H1 (cell line): ENCODE measurements around the gene SHH. TPM values are rescaled to one million over a fixed set of nuclear protein-coding genes. Genes with fewer than 3 reads are reported as not detected.

ENCODE experiments used
- CTCF ChIA-PET: fragments of 300-600 bp; sonication (Branson Sonifier 250); formaldehyde crosslinking; loops from one replicate; lab custom pipeline; 2021; ENCODE audit not compliant: partially characterized antibody; lab: Charles Lee
- POLR2A ChIA-PET: fragments of 300-600 bp; sonication (Branson Sonifier 250); formaldehyde crosslinking; loops from one replicate; lab custom pipeline; 2021; ENCODE audit warnings: inconsistent platforms; ENCODE audit not compliant: partially characterized antibody; lab: Charles Lee
- DNase-seq, 2 experiments: peaks; one replicate each; pipeline versions ENCODE4 v3.0.0 to v3.0.0-alpha.2; 2010 to 2022; ENCODE audit warnings: low spot score in 2 of 2, low read depth in 1 of 2, mixed read lengths in 1 of 2
- FAIRE-seq: peaks from 2 replicates; lab custom pipeline; 2011; peaks lifted over from hg19 to GRCh38; lab: Jason Lieb, UNC
- H2AFZ ChIP-seq: 2 replicates; pipeline ENCODE4 v1.8.1; 2012; ENCODE audit warnings: low read length, inconsistent platforms
- H2AK5ac ChIP-seq: 2 replicates; pipeline ENCODE4 v1.6.1; 2013; ENCODE audit warnings: low read depth, low read length
- H2BK120ac ChIP-seq: replicated peaks from 2 replicates; pipeline ENCODE3; 2013; ENCODE audit warnings: low read depth, low read length, inconsistent platforms
- H2BK12ac ChIP-seq: 2 replicates; pipeline ENCODE4 v1.6.1; 2013; ENCODE audit warnings: low read depth, low read length
- H2BK15ac ChIP-seq: 2 replicates; pipeline ENCODE4 v1.6.1; 2013; ENCODE audit warnings: low read length
- H2BK20ac ChIP-seq: 2 replicates; pipeline ENCODE4 v1.6.1; 2013; ENCODE audit warnings: low read length
- H2BK5ac ChIP-seq: 2 replicates; pipeline ENCODE4 v1.6.1; 2013; ENCODE audit warnings: low read depth, low read length
- H3K14ac ChIP-seq: 2 replicates; pipeline ENCODE4 v1.6.1; 2013; ENCODE audit warnings: inconsistent platforms; ENCODE audit not compliant: insufficient read length
- H3K18ac ChIP-seq: 2 replicates; pipeline ENCODE4 v1.6.1; 2013; ENCODE audit warnings: low read length; ENCODE audit errors: extremely low read depth
- H3K23ac ChIP-seq: 2 replicates; pipeline ENCODE4 v1.6.1; 2013; ENCODE audit warnings: inconsistent platforms; ENCODE audit not compliant: insufficient read length
- H3K23me2 ChIP-seq: 2 replicates; pipeline ENCODE4 v1.6.1; 2013; ENCODE audit warnings: low read depth, low read length
- H3K27ac ChIP-seq: 2 replicates; pipeline ENCODE4 v1.6.1; 2011; ENCODE audit warnings: low read depth, low read length, inconsistent platforms
- H3K27me3 ChIP-seq, 4 experiments: replicated peaks in 1 of 4; 1 replicate in 1 of 4; 2 replicates in 3 of 4; pipeline versions ENCODE4 v1.6.1 to v1.8.1; 2011 to 2013; ENCODE audit warnings: low read length in 3 of 4, mild to moderate bottlenecking in 3 of 4, inconsistent platforms in 2 of 4, mixed read lengths in 2 of 4, moderate library complexity in 1 of 4; ENCODE audit not compliant: control insufficient read depth in 3 of 4, insufficient read depth in 3 of 4; ENCODE audit errors: extremely low read depth in 1 of 4
- H3K36me3 ChIP-seq, 4 experiments: 2 replicates each; pipeline versions ENCODE4 v1.6.1 to v1.8.1; 2011 to 2013; ENCODE audit warnings: mild to moderate bottlenecking in 4 of 4, low read length in 3 of 4, moderate library complexity in 2 of 4, control low read depth in 1 of 4, inconsistent platforms in 1 of 4; ENCODE audit not compliant: insufficient read depth in 4 of 4, control insufficient read depth in 2 of 4
- H3K4ac ChIP-seq: replicated peaks from 2 replicates; pipeline ENCODE3; 2013; ENCODE audit warnings: low read length, low read depth, mixed read lengths, inconsistent platforms; ENCODE audit not compliant: insufficient read length
- H3K4me1 ChIP-seq, 4 experiments: replicated peaks in 1 of 4; 1 replicate in 1 of 4; 2 replicates in 3 of 4; pipeline versions ENCODE4 v1.6.1 to v1.8.1; 2011 to 2013; ENCODE audit warnings: low read length in 3 of 4, inconsistent platforms in 2 of 4, mixed read lengths in 1 of 4; ENCODE audit not compliant: insufficient read depth in 4 of 4, control insufficient read depth in 3 of 4
- H3K4me2 ChIP-seq, 2 experiments: 2 replicates each; pipeline versions ENCODE4 v1.6.1 to v1.8.1; 2011 to 2013; ENCODE audit warnings: low read depth in 2 of 2, low read length in 2 of 2, control low read depth in 1 of 2, inconsistent platforms in 1 of 2, mild to moderate bottlenecking in 1 of 2; ENCODE audit not compliant: insufficient read depth in 1 of 2
- H3K4me3 ChIP-seq, 4 experiments: fragments of 200-600, 300-600 bp in 1 of 4; sonication (generic), shearing (Covaris generic), sonication (Bioruptor Twin) in 1 of 4; 2 replicates each; pipeline versions ENCODE4 v1.5.1 to v1.8.1; 2011 to 2016; ENCODE audit warnings: low read length in 4 of 4, low read depth in 3 of 4, control low read depth in 2 of 4, inconsistent platforms in 2 of 4, mild to moderate bottlenecking in 2 of 4, mixed read lengths in 1 of 4, moderate library complexity in 1 of 4; ENCODE audit not compliant: insufficient read depth in 2 of 4; ENCODE audit errors: extremely low read depth in 1 of 4
- H3K56ac ChIP-seq: replicated peaks from 2 replicates; pipeline ENCODE3; 2013; ENCODE audit warnings: low read depth, mild to moderate bottlenecking, mixed read lengths, low read length, inconsistent platforms; ENCODE audit not compliant: insufficient read length
- H3K79me1 ChIP-seq: 2 replicates; pipeline ENCODE4 v1.6.1; 2013; ENCODE audit warnings: low read depth, low read length, control low read depth
- H3K79me2 ChIP-seq, 2 experiments: 2 replicates each; pipeline versions ENCODE4 v1.6.1 to v1.8.1; 2012 to 2013; ENCODE audit warnings: low read length in 2 of 2, mild to moderate bottlenecking in 2 of 2, inconsistent platforms in 1 of 2; ENCODE audit not compliant: insufficient read depth in 2 of 2, control insufficient read depth in 1 of 2
- H3K9ac ChIP-seq, 4 experiments: replicated peaks in 1 of 4; 1 replicate in 1 of 4; 2 replicates in 3 of 4; pipeline versions ENCODE4 v1.6.1 to v1.8.1; 2011 to 2013; ENCODE audit warnings: low read depth in 3 of 4, low read length in 3 of 4, control low read depth in 2 of 4, mild to moderate bottlenecking in 2 of 4, moderate library complexity in 2 of 4, inconsistent platforms in 1 of 4; ENCODE audit errors: extremely low read depth in 1 of 4
- H3K9me3 ChIP-seq, 2 experiments: 2 replicates each; pipeline versions ENCODE4 v1.6.1 to v1.8.1; 2012 to 2013; ENCODE audit warnings: mild to moderate bottlenecking in 2 of 2, moderate library complexity in 2 of 2, control low read depth in 1 of 2, inconsistent platforms in 1 of 2, low read depth in 1 of 2, low read length in 1 of 2, mixed read lengths in 1 of 2; ENCODE audit not compliant: insufficient read depth in 2 of 2
- H4K20me1 ChIP-seq, 2 experiments: replicated peaks in 1 of 2; 2 replicates each; pipeline versions ENCODE3 to v1.8.1; 2011 to 2013; ENCODE audit warnings: inconsistent platforms in 2 of 2, low read length in 2 of 2, mild to moderate bottlenecking in 1 of 2; ENCODE audit not compliant: insufficient read depth in 2 of 2, control insufficient read depth in 1 of 2
- H4K5ac ChIP-seq: 2 replicates; pipeline ENCODE4 v1.6.1; 2013; ENCODE audit warnings: low read length, low read depth, mixed read lengths, inconsistent platforms; ENCODE audit not compliant: insufficient read length
- H4K8ac ChIP-seq: 2 replicates; pipeline ENCODE4 v1.8.0; 2013; ENCODE audit warnings: mild to moderate bottlenecking, moderate library complexity, low read length, inconsistent platforms; ENCODE audit not compliant: insufficient read depth; ENCODE audit errors: extremely low read depth
- H4K91ac ChIP-seq: replicated peaks from 2 replicates; pipeline ENCODE3; 2013; ENCODE audit warnings: low read length, mixed read lengths, inconsistent platforms; ENCODE audit not compliant: insufficient read length
- ATF3 ChIP-seq: IDR thresholded peaks from 2 replicates; pipeline ENCODE4 v1.6.1; 2011; ENCODE audit warnings: low read depth, mild to moderate bottlenecking, low read length; ENCODE audit not compliant: insufficient read depth
- BACH1 ChIP-seq: IDR thresholded peaks from 2 replicates; pipeline ENCODE4 v1.6.1; 2012; ENCODE audit warnings: low read length, improper control_type of control experiment
- BRCA1 ChIP-seq: IDR thresholded peaks from 2 replicates; pipeline ENCODE4 v1.6.1; 2012; ENCODE audit warnings: low read depth, low read length, improper control_type of control experiment
- CREB1 ChIP-seq: IDR thresholded peaks from 2 replicates; pipeline ENCODE4 v1.6.1; 2012; ENCODE audit warnings: inconsistent platforms
- EGR1 ChIP-seq: IDR thresholded peaks from 2 replicates; pipeline ENCODE4 v1.6.1; 2011; ENCODE audit warnings: low read depth, low read length, borderline replicate concordance
- KDM1A ChIP-seq: fragments of 200-600, 300-600 bp; sonication (generic); IDR thresholded peaks from 2 replicates; pipeline ENCODE4 v1.7.1; 2016; ENCODE audit warnings: mild to moderate bottlenecking, low read length, borderline replicate concordance
- MAX ChIP-seq: IDR thresholded peaks from 2 replicates; pipeline ENCODE4 v1.6.1; 2012; ENCODE audit warnings: inconsistent platforms
- PHF8 ChIP-seq: fragments of 200-600 bp; sonication (generic); conservative IDR thresholded peaks from 2 replicates; pipeline ENCODE4 v1.7.1; 2012; ENCODE audit warnings: low read depth, mild to moderate bottlenecking, inconsistent platforms, low read length, moderate library complexity
- RAD21 ChIP-seq, 2 experiments: IDR thresholded peaks in 1 of 2; conservative IDR thresholded peaks in 1 of 2; 2 replicates each; pipeline ENCODE4 v1.6.1; 2011; ENCODE audit warnings: low read depth in 2 of 2, low read length in 2 of 2, improper control_type of control experiment in 1 of 2, inconsistent platforms in 1 of 2, mild to moderate bottlenecking in 1 of 2, moderate library complexity in 1 of 2
- RBBP5 ChIP-seq: IDR thresholded peaks from 2 replicates; pipeline ENCODE4 v1.7.1; 2012; ENCODE audit warnings: low read depth, mild to moderate bottlenecking, inconsistent platforms, low read length, moderate library complexity, borderline replicate concordance
- SIX5 ChIP-seq: IDR thresholded peaks from 2 replicates; pipeline ENCODE4 v1.6.1; 2011; ENCODE audit warnings: mild to moderate bottlenecking, low read depth, low read length
- SP4 ChIP-seq: IDR thresholded peaks from 2 replicates; pipeline ENCODE4 v1.6.1; 2012; ENCODE audit warnings: low read length, inconsistent platforms
- TEAD4 ChIP-seq: IDR thresholded peaks from 2 replicates; pipeline ENCODE4 v1.6.1; 2012; ENCODE audit warnings: low read depth, low read length, inconsistent platforms, mixed read lengths
- WGBS, 2 experiments: shearing (Covaris generic) in 1 of 2; methylation state at CpG; one replicate each; pipeline versions ENCODE4 v1.1.6 to v1.1.7; 2013 to 2015; ENCODE audit warnings: low lambda C conversion rate in 2 of 2, mixed read lengths in 2 of 2, inconsistent platforms in 1 of 2, low coverage in 1 of 2, missing lambda C conversion rate in 1 of 2; ENCODE audit not compliant: insufficient replicate concordance in 2 of 2, insufficient coverage in 1 of 2, insufficient read length in 1 of 2; ENCODE audit errors: extremely low coverage in 1 of 2, missing lambda C conversion rate in 1 of 2; 5-methylcytosine and 5-hydroxymethylcytosine counted together
- polyA plus RNA-seq, 7 experiments: library from polyadenylated mRNA; depleted of rRNA in 3 of 7; stranded (reverse) in 5 of 7; unstranded in 2 of 7; fragments of >200 nt in 5 of 7; fragments of 200-250 nt in 2 of 7; gene quantifications; 1 replicate in 5 of 7; 2 replicates in 1 of 7; 4 replicates in 1 of 7; pipeline versions ENCODE4 v1.2.1 to v1.2.3, GENCODE V29; 2011 to 2013; ENCODE audit warnings: missing spikeins in 2 of 7, mixed read lengths in 2 of 7
- total RNA-seq: library from RNA; stranded (reverse); fragmentation: NEBNext Ultra II Directional; extraction: Animal tissue kit (Norgen Biotek cat#: 25700); gene quantifications from 2 replicates; pipeline ENCODE4 v1.2.1, GENCODE V29; 2021

SHH gene
- total and polyA plus RNA-seq, 2 of the 8 experiments (the other 6 are each of a cell fraction or from before 2014, with no cell fraction given): not detected

- Histone ChIP-seq H3K9ac (no peak overlapping the region), H3K27me3 (peaks cover 89 to 100% (median 99%) of the 10 kb centered on the region in 4 experiments), H2BK12ac (no peak overlapping the region), H3K9me3 (no peaks in the 10 kb centered on the region), H4K5ac (no peak overlapping the region), H2BK5ac (no peak overlapping the region), H3K4me2 (peak overlapping the region; percentile 40 to 73), H4K8ac (no peak overlapping the region), H2BK15ac (no peak overlapping the region), H3K36me3 (0 out of 8 replicates have a peak, but pooled peaks cover 0 to 3% (median 0%) of the 10 kb centered on the region in 4 experiments), H3K79me1 (no peaks in the 10 kb centered on the region), H3K79me2 (no peaks in the 10 kb centered on the region), H3K23ac (no peak overlapping the region), H3K4me3 (peak overlapping the region in 2 of 4 experiments; percentile 6 to 56; a peak in 6 of 8 replicates), H3K18ac (no peak overlapping the region), H2AK5ac (no peak overlapping the region), H2BK20ac (no peak overlapping the region), H3K23me2 (peaks cover 7% of the 10 kb centered on the region; the same call in 1 of the 2 replicates), H3K14ac (no peak overlapping the region), H4K20me1 (peaks cover 20 to 34% of the 10 kb centered on the region in 2 experiments), H2BK120ac (no peak overlapping the region), H3K4me1 (peaks cover 8 to 69% (median 46%) of the 10 kb centered on the region in 4 experiments), H2AFZ (no peak overlapping the region), H3K4ac (no peak overlapping the region), H3K56ac (no peak overlapping the region), H4K91ac (no peak overlapping the region), H3K27ac (no peak overlapping the region)
- 0% methylated on average over 14 of the region's 43 CpGs; no CpG with 5 or more reads in 1 of the 2 experiments for WGBS, 2 experiments
- CTCF ChIA-PET: interaction anchor here (1.1 to 1.2 kb wide), 2 partner anchors 23 to 830 kb away, joined by 3 read pairs; no protein-coding TSS in a partner anchor
- DNase-seq (no peak), FAIRE-seq (no peak)
- POLR2A ChIA-PET: no interaction called here
- TF ChIP-seq PHF8 (no peak), RAD21 (IDR thresholded peaks at IDR 0.05 in 1 of 2, conservative IDR thresholded peaks at IDR 0.05 in 1 of 2; ENCODE audit: low read depth in 2 of 2, low read length in 2 of 2) (no peak), RBBP5 (no peak), SIX5 (no peak), TEAD4 (no peak), EGR1 (no peak), CREB1 (no peak), SP4 (no peak), BACH1 (no peak), MAX (no peak), KDM1A (0 out of 2 replicates have a peak, but pooled peaks have one; percentile 14), BRCA1 (no peak), ATF3 (no peak)
Measured at GRCh38 chr7:155809332-155809946, 2.8 kb downstream of the SHH start.
